IMR-90 (cell line): ENCODE measurements around the gene PRPF6.

Experiments
- BHLHE40 ChIP-seq: fragments of 150-350 bp; IDR thresholded peaks from 2 replicates; pipeline ENCODE4 v1.6.1; 2016; ENCODE audit warnings: mild to moderate bottlenecking, low read depth, low read length
- CTCF ChIP-seq: conservative IDR thresholded peaks from 2 replicates; pipeline ENCODE4 v1.5.1; 2012; ENCODE audit warnings: mild to moderate bottlenecking, low read depth, low read length, improper control_type of control experiment
- FOS ChIP-seq: fragments of 150-350 bp; IDR thresholded peaks from 2 replicates; pipeline ENCODE4 v1.6.1; 2016; ENCODE audit warnings: low read depth, low read length
- MAFK ChIP-seq: IDR thresholded peaks from 2 replicates; pipeline ENCODE4 v1.6.1; 2012; ENCODE audit warnings: low read depth, low read length, improper control_type of control experiment
- SMC3 ChIP-seq: fragments of 150-350 bp; IDR thresholded peaks from 2 replicates; pipeline ENCODE4 v1.6.1; 2016; ENCODE audit warnings: low read depth, mild to moderate bottlenecking, antibody characterized with exemption, low read length, moderate library complexity
- TF ChIP-seq, protein P1 (sequence below): fragments of 150-350 bp; IDR thresholded peaks from 2 replicates; pipeline ENCODE4 v1.6.1; 2017; ENCODE audit warnings: mild to moderate bottlenecking, antibody characterized with exemption, low read length, low read depth

- TF ChIP-seq MAFK, result no peak
- no peak for TF ChIP-seq CTCF
- TF ChIP-seq SMC3, result no peak
- no peak for TF ChIP-seq FOS
- TF ChIP-seq, protein P1, sequence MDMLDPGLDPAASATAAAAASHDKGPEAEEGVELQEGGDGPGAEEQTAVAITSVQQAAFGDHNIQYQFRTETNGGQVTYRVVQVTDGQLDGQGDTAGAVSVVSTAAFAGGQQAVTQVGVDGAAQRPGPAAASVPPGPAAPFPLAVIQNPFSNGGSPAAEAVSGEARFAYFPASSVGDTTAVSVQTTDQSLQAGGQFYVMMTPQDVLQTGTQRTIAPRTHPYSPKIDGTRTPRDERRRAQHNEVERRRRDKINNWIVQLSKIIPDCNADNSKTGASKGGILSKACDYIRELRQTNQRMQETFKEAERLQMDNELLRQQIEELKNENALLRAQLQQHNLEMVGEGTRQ, result no peak
- TF ChIP-seq BHLHE40, result no peak
These were observed 13.4 kb upstream of the PRPF6 start for GRCh38 chr20:63967330-63968135.
